ELF-1 (cell line): ENCODE data around the gene CHST11.

Experiments used
- DNase-seq: peaks from one replicate; pipeline ENCODE4 v3.0.0-alpha.2; 2016; ENCODE audit warnings: low read depth, low spot score

The CHST11 gene

GRCh38 chr12:104697186-104697585 is 240.4 kb downstream of the CHST11 start:
- DNase-seq = no peak

GRCh38 chr12:104698871-104699270 is 242.1 kb downstream of the CHST11 start:
- no peak for DNase-seq

- DNase-seq = no peak
Observed at GRCh38 chr12:104699489-104700190, 242.9 kb downstream of the CHST11 start.

DNA sequence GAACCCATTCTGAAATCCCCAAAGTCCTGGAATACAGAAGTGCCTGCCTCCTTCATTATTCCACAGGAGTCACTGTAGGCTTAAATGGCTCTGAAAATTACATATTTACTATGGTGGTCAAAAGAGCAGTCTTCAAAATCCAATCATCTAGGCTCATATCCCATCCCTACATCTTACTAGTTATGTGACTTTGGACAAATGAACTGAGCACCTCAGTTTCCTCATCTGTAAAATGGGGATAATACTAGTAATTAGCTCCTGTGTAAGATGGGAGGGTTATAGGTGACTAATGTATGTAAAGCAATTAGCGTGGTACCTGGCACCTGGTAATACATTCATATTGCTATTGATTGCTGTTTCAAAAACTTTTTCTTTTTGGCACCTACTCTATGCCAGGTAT is 243.6 kb downstream of the CHST11 start:
- no peak for DNase-seq

DNA sequence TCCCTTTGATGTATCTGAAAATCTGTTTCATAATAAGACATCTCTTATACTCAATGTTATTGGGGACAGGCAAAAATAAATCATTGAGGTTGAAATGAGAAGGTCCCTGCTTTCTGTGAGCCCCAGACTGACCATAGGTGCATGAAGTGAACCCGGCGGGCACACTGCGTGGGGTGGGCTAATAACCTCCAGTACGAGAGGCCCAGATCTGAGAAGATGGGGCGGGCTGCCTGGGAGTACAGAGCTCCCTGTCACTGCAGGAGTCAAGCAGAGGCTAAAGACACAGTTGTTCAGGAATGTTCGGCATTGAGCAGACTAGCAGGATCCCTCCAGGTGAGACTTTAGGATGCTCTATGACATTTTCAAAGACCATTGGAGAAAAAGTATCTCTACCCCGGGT is 244.6 kb downstream of the CHST11 start:
- DNase-seq = no peak

DNA sequence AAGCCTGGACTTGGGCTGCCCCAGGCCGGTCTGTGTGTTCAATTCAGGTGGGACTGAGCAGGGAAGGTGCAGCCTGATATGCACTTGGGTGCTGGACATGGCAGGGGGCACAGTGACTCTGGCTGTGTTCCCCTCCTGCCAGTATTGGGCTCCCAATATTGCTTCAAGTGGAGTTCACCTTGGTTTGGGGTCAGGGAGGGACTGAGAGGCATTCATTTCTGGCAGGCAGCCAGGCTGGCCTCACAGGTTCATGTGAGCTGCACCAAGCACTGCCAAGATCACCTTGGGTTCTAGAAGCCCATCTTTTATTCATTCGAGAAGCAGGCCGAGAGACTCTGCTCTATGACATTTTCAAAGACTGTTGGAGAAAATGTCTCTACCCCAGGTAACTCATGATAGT is 245.0 kb downstream of the CHST11 start:
- no peak for DNase-seq

- DNase-seq = no peak
Observed at GRCh38 chr12:104702565-104703139, 245.9 kb downstream of the CHST11 start.

DNA sequence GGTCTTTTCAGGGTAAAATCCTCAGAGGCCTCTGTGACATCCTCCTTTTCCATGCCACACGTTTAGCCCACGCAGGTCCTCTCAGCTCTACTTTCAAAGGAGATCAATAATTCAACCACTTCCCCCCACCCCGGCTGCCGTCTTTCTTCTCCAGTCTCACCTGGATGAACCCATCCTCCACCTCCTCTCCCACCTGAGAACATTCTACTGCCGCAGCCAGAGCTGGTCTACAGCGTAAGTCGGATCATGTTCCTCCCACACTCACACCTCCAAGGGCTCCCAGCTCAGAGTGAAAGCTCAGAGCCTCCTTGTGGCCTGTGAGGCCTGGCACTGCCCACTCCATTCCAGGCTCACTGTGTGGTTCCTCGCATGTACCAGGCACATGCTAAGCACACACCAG is 246.6 kb downstream of the CHST11 start:
- no peak for DNase-seq

- DNase-seq = peak; percentile 57
Observed at GRCh38 chr12:104704224-104704779, 247.6 kb downstream of the CHST11 start.

GRCh38 chr12:104707194-104707593 is 250.4 kb downstream of the CHST11 start:
- DNase-seq = no peak

- no peak for DNase-seq
Observed at GRCh38 chr12:104707794-104708558, 251.2 kb downstream of the CHST11 start.

GRCh38 chr12:104708891-104709290 is 252.1 kb downstream of the CHST11 start:
- no peak for DNase-seq

GRCh38 chr12:104709692-104710435 is 253.1 kb downstream of the CHST11 start:
- no peak for DNase-seq

DNA sequence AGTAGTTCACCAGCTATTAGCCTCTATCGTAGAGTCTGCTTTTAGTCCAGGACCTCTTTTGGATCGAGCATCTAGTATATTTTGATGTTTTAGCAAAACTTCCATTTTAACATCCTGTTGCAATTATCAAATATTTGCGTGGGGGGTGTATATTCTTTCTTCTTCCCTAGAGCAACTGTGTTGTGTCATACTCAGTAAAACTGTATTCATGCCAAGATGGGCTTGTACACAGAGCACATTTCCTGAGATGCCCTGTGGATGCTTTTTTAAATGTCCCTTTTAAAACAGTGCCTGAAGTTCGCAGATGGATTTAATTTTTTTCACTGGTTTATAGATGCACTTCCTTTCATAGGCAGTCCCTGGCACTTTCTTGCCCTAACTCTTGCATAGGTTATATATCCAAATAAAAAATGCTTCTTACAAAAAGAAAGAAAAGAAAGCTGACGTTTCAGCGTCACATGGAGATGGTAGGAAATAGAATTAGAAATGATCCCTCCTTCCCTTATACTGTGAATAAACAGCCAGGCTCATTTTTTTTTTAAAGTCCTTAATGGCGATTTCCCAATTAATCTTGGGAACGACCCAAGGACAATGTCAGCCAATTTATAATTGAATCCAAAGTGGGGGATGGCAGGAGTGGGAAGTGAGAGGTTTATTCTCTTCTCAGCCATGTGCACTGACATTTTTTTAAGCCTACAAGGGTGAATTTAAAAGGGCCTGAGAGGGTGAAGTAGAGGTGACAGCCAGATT is 254.4 kb downstream of the CHST11 start:
- no peak for DNase-seq

- peak; percentile 73 for DNase-seq
Observed at GRCh38 chr12:104712477-104712876, 255.7 kb downstream of the CHST11 start.

- DNase-seq = no peak
Observed at GRCh38 chr12:104712968-104713367, 256.2 kb downstream of the CHST11 start.

DNA sequence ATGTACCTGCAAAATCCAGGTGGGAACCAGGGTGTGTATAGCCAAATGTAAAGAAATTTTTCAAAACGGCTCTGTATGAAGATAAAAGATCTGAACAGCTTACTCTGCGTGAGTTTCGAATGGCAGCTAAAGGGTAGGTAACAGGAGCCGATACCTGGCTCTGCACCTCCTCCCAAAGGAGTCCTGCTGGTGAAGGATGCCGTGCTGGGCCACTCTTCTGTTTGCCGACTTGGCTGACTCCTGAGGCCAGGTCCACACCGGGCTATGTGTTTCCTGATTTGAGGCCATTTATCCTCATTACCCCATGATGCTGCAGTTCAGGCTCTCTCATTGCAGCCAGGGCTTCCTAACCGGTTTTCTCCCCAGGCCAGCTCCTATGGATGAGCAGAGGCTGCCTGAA is 256.7 kb downstream of the CHST11 start:
- DNase-seq = no peak

- DNase-seq = no peak
Observed at GRCh38 chr12:104714369-104714768, 257.6 kb downstream of the CHST11 start.

GRCh38 chr12:104716172-104716571 is 259.4 kb downstream of the CHST11 start:
- DNase-seq = no peak

- no peak for DNase-seq
Observed at GRCh38 chr12:104718304-104718929, 261.7 kb downstream of the CHST11 start.
